Lower leg skin (tissue), 3 donors: ENCODE measurements around the gene FBXO3.

Experiments used
- POLR2A ChIP-seq, 2 donors: fragments of 450-650 bp; IDR thresholded peaks; one replicate each; pipeline ENCODE4 v1.6.1; 2016 to 2017; ENCODE audit warnings: antibody characterized with exemption in 2 of 2, mild to moderate bottlenecking in 1 of 2, moderate library complexity in 1 of 2
- TF ChIP-seq, protein P1 (sequence below), 3 donors: fragments of 450-650 bp; IDR thresholded peaks; one replicate each; pipeline ENCODE4 v1.5.1; 2016; ENCODE audit warnings: antibody characterized with exemption in 3 of 3, mild to moderate bottlenecking in 3 of 3, moderate library complexity in 2 of 3

DNA sequence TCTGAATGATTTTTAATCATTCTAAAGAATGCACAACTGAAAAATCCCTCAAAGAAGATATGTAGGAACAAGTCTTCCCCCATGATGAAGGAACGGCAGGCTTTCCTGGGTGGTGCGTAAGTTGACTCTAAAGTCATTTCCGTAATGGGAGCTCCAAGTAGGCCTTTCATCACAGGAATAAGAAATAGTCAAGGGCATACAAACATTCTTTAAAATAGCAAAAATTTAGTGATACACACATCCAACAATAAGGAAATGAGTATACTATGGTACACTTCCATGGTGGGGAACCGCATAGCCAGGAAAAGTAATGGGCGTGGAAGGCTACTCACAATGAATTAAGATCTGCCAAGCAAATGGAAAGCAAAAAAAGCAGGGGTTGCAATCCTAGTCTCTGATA, 48.8 kb downstream of the FBXO3 start:
- TF ChIP-seq, protein P1, sequence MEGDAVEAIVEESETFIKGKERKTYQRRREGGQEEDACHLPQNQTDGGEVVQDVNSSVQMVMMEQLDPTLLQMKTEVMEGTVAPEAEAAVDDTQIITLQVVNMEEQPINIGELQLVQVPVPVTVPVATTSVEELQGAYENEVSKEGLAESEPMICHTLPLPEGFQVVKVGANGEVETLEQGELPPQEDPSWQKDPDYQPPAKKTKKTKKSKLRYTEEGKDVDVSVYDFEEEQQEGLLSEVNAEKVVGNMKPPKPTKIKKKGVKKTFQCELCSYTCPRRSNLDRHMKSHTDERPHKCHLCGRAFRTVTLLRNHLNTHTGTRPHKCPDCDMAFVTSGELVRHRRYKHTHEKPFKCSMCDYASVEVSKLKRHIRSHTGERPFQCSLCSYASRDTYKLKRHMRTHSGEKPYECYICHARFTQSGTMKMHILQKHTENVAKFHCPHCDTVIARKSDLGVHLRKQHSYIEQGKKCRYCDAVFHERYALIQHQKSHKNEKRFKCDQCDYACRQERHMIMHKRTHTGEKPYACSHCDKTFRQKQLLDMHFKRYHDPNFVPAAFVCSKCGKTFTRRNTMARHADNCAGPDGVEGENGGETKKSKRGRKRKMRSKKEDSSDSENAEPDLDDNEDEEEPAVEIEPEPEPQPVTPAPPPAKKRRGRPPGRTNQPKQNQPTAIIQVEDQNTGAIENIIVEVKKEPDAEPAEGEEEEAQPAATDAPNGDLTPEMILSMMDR (IDR thresholded peaks at IDR 0.05) = no peak
- no peak for TF ChIP-seq POLR2A (IDR thresholded peaks at IDR 0.05)
